Activated T-cell treated with anti-CD3 and anti-CD28 coated beads, Interleukin-2, amount 50 U/mL, for 1 hour (primary cell): ENCODE results near the gene WDFY4.

Experiments
- DNase-seq: peaks from one replicate; pipeline ENCODE4 v3.0.0-alpha.2; 2020

WDFY4 gene

GRCh38 chr10:48722153-48723145, 37.8 kb downstream of the WDFY4 start:
- DNase-seq: no peak

GRCh38 chr10:48724127-48724526, 39.5 kb downstream of the WDFY4 start:
- DNase-seq: no peak

- no peak for DNase-seq
These were observed 41.0 kb downstream of the WDFY4 start for GRCh38 chr10:48725708-48726107.

- DNase-seq: no peak
These were observed 43.2 kb downstream of the WDFY4 start for GRCh38 chr10:48727866-48728265.

- no peak for DNase-seq
These were observed 44.5 kb downstream of the WDFY4 start for GRCh38 chr10:48729222-48729621.

- DNase-seq: no peak
These were observed 45.3 kb downstream of the WDFY4 start for GRCh38 chr10:48729941-48730457.

- no peak for DNase-seq
These were observed 46.5 kb downstream of the WDFY4 start for GRCh38 chr10:48731141-48731540.

GRCh38 chr10:48731654-48732053, 47.0 kb downstream of the WDFY4 start:
- DNase-seq: no peak

GRCh38 chr10:48733329-48733728, 48.7 kb downstream of the WDFY4 start:
- DNase-seq: no peak

- no peak for DNase-seq
These were observed 51.2 kb downstream of the WDFY4 start for GRCh38 chr10:48735836-48736390.

- no peak for DNase-seq
These were observed 51.9 kb downstream of the WDFY4 start for GRCh38 chr10:48736596-48736995.

- DNase-seq: no peak
These were observed 53.2 kb downstream of the WDFY4 start for GRCh38 chr10:48737886-48738285.

- no peak for DNase-seq
These were observed 54.5 kb downstream of the WDFY4 start for GRCh38 chr10:48739170-48739569.

GRCh38 chr10:48740015-48740707, 55.5 kb downstream of the WDFY4 start:
- no peak for DNase-seq

- no peak for DNase-seq
These were observed 56.3 kb downstream of the WDFY4 start for GRCh38 chr10:48740988-48741387.

- DNase-seq: no peak
These were observed 58.5 kb downstream of the WDFY4 start for GRCh38 chr10:48742891-48743860.

- DNase-seq: no peak
These were observed 59.9 kb downstream of the WDFY4 start for GRCh38 chr10:48744587-48744986.

GRCh38 chr10:48745662-48746245, 61.1 kb downstream of the WDFY4 start:
- no peak for DNase-seq

- no peak for DNase-seq
These were observed 63.9 kb downstream of the WDFY4 start for GRCh38 chr10:48748573-48748972.

GRCh38 chr10:48749254-48749787, 64.6 kb downstream of the WDFY4 start:
- no peak for DNase-seq

- no peak for DNase-seq
These were observed 65.3 kb downstream of the WDFY4 start for GRCh38 chr10:48750019-48750418.

- no peak for DNase-seq
These were observed 66.3 kb downstream of the WDFY4 start for GRCh38 chr10:48750991-48751390.
